AG04449 (cell line): ENCODE measurements around the gene APC2.
"Not testable (repeated sequence)": the region's sequence is repeated elsewhere in the genome, so short reads cannot be mapped to it uniquely, and the experiment has no call there.

Experiments used
- CTCF ChIA-PET: fragments of 350-600 bp; formaldehyde crosslinking; extraction: SDS; loops from one replicate; lab custom pipeline; 2021; ENCODE audit warnings: antibody characterized with exemption; lab: Yijun Ruan, JAX
- POLR2A ChIA-PET: fragments of 400-600, 350-600 bp; formaldehyde crosslinking; extraction: SDS; loops from one replicate; lab custom pipeline; 2020; ENCODE audit warnings: antibody characterized with exemption, inconsistent platforms; lab: Yijun Ruan, JAX
- DNase-seq: peaks from one replicate; pipeline ENCODE4 v3.0.0-alpha.2; 2010; ENCODE audit warnings: low read depth, low spot score
- H3K4me3 ChIP-seq: 2 replicates; pipeline ENCODE4 v1.5.1; 2011; ENCODE audit warnings: low read depth, mild to moderate bottlenecking, control low read depth, low read length
- TF ChIP-seq, protein P1 (sequence below): IDR thresholded peaks from one replicate; pipeline ENCODE4 v1.5.1; 2011; ENCODE audit warnings: mild to moderate bottlenecking, moderate library complexity, low read length, control low read depth, inconsistent platforms; ENCODE audit not compliant: insufficient read depth; ENCODE audit errors: missing control alignments

The APC2 gene

GRCh38 chr19:1472231-1473084 is 22.5 kb downstream of the APC2 start:
- CTCF ChIA-PET = interaction anchor here (0.7 to 2.0 kb wide), 4 partner anchors 9 to 193 kb away, joined by 3 to 5 read pairs (median 4); no protein-coding TSS in a partner anchor
- DNase-seq = no peak
- H3K4me3 ChIP-seq = no peak overlapping the region
- POLR2A ChIA-PET = interaction anchor here (0.5 to 1.2 kb wide), 2 partner anchors 17 to 18 kb away, joined by 3 read pairs; partner anchors contain the start of gene REEP6
- TF ChIP-seq, protein P1, sequence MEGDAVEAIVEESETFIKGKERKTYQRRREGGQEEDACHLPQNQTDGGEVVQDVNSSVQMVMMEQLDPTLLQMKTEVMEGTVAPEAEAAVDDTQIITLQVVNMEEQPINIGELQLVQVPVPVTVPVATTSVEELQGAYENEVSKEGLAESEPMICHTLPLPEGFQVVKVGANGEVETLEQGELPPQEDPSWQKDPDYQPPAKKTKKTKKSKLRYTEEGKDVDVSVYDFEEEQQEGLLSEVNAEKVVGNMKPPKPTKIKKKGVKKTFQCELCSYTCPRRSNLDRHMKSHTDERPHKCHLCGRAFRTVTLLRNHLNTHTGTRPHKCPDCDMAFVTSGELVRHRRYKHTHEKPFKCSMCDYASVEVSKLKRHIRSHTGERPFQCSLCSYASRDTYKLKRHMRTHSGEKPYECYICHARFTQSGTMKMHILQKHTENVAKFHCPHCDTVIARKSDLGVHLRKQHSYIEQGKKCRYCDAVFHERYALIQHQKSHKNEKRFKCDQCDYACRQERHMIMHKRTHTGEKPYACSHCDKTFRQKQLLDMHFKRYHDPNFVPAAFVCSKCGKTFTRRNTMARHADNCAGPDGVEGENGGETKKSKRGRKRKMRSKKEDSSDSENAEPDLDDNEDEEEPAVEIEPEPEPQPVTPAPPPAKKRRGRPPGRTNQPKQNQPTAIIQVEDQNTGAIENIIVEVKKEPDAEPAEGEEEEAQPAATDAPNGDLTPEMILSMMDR = no peak

DNA sequence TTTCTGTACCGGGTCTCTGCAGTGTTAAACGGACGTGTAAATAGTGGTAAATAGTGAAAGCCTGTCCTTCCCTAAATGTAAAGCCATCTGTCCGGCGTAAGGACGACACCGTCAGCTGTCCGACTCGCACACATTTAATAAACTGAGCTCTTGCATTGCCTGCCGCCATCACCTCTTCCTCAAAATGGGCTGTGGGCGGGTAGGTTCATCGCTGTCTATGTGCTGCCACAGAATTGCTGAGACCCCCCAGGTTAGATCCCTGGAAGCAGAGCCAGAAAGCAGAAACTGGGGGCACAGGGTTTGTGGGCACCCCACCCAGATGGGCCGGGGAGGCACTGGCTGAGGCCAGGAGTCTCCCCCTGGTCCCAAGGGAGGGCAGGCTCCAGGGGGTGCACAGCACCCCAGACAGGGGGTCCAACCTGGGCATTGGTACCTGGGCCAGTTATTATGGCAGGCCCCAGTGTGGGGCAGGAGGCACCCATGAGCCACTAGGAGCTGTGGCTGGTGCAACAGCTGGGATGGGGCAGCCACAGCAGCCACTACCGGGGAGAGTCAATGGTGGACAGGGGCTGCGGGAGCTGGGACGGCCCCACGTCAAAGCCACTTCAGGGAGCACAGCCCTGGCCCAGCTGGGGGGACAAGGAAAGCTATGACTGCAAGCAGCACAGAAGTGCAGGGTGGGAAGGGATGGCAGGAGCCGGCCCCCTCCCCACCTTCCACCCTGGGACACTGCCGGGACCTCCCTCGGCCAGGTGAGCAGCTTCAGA is 23.3 kb downstream of the APC2 start:
- POLR2A ChIA-PET = no interaction called here
- H3K4me3 ChIP-seq = no peak overlapping the region

GRCh38 chr19:1474011-1474764 is 24.3 kb downstream of the APC2 start:
- H3K4me3 ChIP-seq = no peak overlapping the region
- TF ChIP-seq, protein P1 = no peak
- CTCF ChIA-PET = interaction anchor here (0.8 kb wide), 1 partner anchor 198 kb away, joined by 3 read pairs; no protein-coding TSS in a partner anchor
- no peak for DNase-seq
- POLR2A ChIA-PET = no interaction called here

More for the DNA sequence above, 23.3 kb downstream of the APC2 start:
- TF ChIP-seq, protein P1 = no peak
- CTCF ChIA-PET = interaction anchor here (0.7 to 2.0 kb wide), 3 partner anchors 161 to 199 kb away, joined by 3 to 5 read pairs (median 3); no protein-coding TSS in a partner anchor
- no peak for DNase-seq

- ChIA-PET POLR2A (interaction anchor here (1.0 kb wide), 1 partner anchor 9 kb away, joined by 3 read pairs; no protein-coding TSS in a partner anchor), CTCF (no interaction called here)
- no peak overlapping the region for H3K4me3 ChIP-seq
- TF ChIP-seq, protein P1 = no peak
- DNase-seq = no peak
These were observed 24.9 kb downstream of the APC2 start for GRCh38 chr19:1474765-1475351.

GRCh38 chr19:1475751-1476437 is 26.0 kb downstream of the APC2 start:
- ChIA-PET CTCF (interaction anchor here (2.9 kb wide), 1 partner anchor 10 kb away, joined by 16 read pairs; no protein-coding TSS in a partner anchor), POLR2A (interaction anchor here (1.0 kb wide), 1 partner anchor 10 kb away, joined by 3 read pairs; no protein-coding TSS in a partner anchor)
- TF ChIP-seq, protein P1 = no peak
- DNase-seq = no peak
- no peak overlapping the region for H3K4me3 ChIP-seq

- H3K4me3 ChIP-seq, POLR2A ChIA-PET, DNase-seq: not testable (repeated sequence)
- CTCF ChIA-PET = interaction anchor here (1.8 to 2.9 kb wide), 2 partner anchors 8 to 11 kb away, joined by 7 to 16 read pairs; no protein-coding TSS in a partner anchor
These were observed 27.1 kb downstream of the APC2 start for GRCh38 chr19:1477056-1477455.
